SK-N-MC (cell line): ENCODE results near the gene OLFML3.

Source experiments
- EZH2 ChIP-seq: fragments of 200-600 bp; sonication (generic); IDR thresholded peaks from one replicate; pipeline ENCODE4 v1.6.1; 2017; ENCODE audit warnings: antibody characterized with exemption
- FOXP2 ChIP-seq: optimal IDR thresholded peaks from 2 replicates; pipeline ENCODE3; 2011; ENCODE audit warnings: mild to moderate bottlenecking, moderate library complexity; ENCODE audit not compliant: insufficient read depth; ENCODE audit errors: extremely low read length, control extremely low read depth

GRCh38 chr1:113993766-113994165, 14.5 kb downstream of the OLFML3 start:
- TF ChIP-seq EZH2 (no peak), FOXP2 (no peak)
